ENCODE results near the gene PPP2R2D. TPM values are rescaled to one million over a fixed set of nuclear protein-coding genes. Genes with fewer than 3 reads are reported as not detected.

PPP2R2D gene
- polyA plus RNA-seq, 1 donor (not counting 4 experiments of a cell fraction or from before 2014, with no cell fraction given) = 49.1 TPM

DNA sequence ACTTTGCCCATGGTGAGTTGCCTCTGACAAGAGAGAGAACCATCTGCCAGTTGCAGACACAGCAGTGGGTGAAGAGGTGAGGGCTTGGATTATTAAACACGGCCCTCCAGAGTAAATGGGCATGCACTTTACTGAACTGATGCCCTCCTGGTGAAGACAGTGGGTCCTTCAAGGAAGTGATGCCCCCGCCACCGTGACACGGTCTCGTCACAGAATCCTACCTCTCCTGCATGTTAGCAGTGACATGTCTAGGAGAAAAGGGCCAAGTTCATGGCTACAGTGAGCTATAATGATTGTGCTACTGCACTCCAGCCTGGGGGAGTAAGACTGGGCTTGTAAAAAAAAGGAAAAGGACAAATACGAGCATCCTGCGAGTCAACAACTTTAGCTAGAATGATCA, 78.5 kb downstream of the PPP2R2D start:
- no peak overlapping the region for H3K9ac ChIP-seq (ENCODE audit: control insufficient read depth, extremely low read depth, insufficient read depth, low read length)
- H3K27me3 ChIP-seq (ENCODE audit: control insufficient read depth, extremely low read depth, insufficient read depth, low read length) = no peaks in the 10 kb centered on the region
- H3K36me3 ChIP-seq (ENCODE audit: control insufficient read depth in 2 of 2, extremely low read depth in 1 of 2, insufficient read depth in 2 of 2, low read length in 2 of 2) = peaks cover 0 to 6% of the 10 kb centered on the region in 2 experiments
- peaks cover 52% of the 10 kb centered on the region for H3K79me2 ChIP-seq (ENCODE audit: control insufficient read depth, insufficient read depth, low read length)
- peaks cover 8% of the 10 kb centered on the region for H4K20me1 ChIP-seq (ENCODE audit: control insufficient read depth, extremely low read depth, insufficient read depth, low read length)
- no peaks in the 10 kb centered on the region for H3K9me3 ChIP-seq (ENCODE audit: control insufficient read depth, low read depth, low read length)
- peaks cover 7% of the 10 kb centered on the region for H3K9me1 ChIP-seq (ENCODE audit: control insufficient read depth, extremely low read depth, insufficient read depth, low read length)
- H3K4me2 ChIP-seq (ENCODE audit: control insufficient read depth, extremely low read depth, insufficient read depth, low read depth, low read length) = peak overlapping the region; percentile 98
- TF ChIP-seq EZH2 (IDR thresholded peaks at IDR 0.05; ENCODE audit: low read length) (no peak), CTCF (optimal IDR thresholded peaks at IDR 0.05 in 1 of 3, IDR thresholded peaks at IDR 0.05 in 1 of 3, conservative IDR thresholded peaks at IDR 0.05 in 1 of 3; ENCODE audit: extremely low read depth in 1 of 3, insufficient read depth in 2 of 3, low read length in 3 of 3) (no peak)
- peak overlapping the region in 2 of 3 experiments; percentile 19 to 24 for H3K4me3 ChIP-seq (ENCODE audit: control insufficient read depth in 2 of 3, extremely low read depth in 1 of 3, insufficient read depth in 2 of 3, low read depth in 1 of 3, low read length in 3 of 3)
- H2AFZ ChIP-seq (ENCODE audit: control insufficient read depth, low read length) = no peak overlapping the region
- DNase-seq (ENCODE audit: low read depth, low spot score) (no peak), FAIRE-seq (no peak)
- peaks cover 5% of the 10 kb centered on the region for H3K4me1 ChIP-seq (ENCODE audit: control insufficient read depth, extremely low read depth, insufficient read depth, low read length)
- dilution Hi-C loops (cut with MboI; ENCODE audit: extremely low pct_ligation_motif_present, low sequenced_read_pairs) = no loop called here
- H3K27ac ChIP-seq (ENCODE audit: control insufficient read depth, insufficient read depth, low read length) = no peak overlapping the region

GRCh38 chr10:131979821-131980270, 79.0 kb downstream of the PPP2R2D start:
- no peak overlapping the region for H2AFZ ChIP-seq (ENCODE audit: control insufficient read depth, low read length)

More at GRCh38 chr10:131979821-131980270, 79.0 kb downstream of the PPP2R2D start:
- peaks cover 47% of the 10 kb centered on the region for H3K79me2 ChIP-seq (ENCODE audit: control insufficient read depth, insufficient read depth, low read length)
- DNase-seq (ENCODE audit: low read depth, low spot score) (no peak), FAIRE-seq (no peak)
- H3K9me1 ChIP-seq (ENCODE audit: control insufficient read depth, extremely low read depth, insufficient read depth, low read length) = peaks cover 7% of the 10 kb centered on the region
- TF ChIP-seq EZH2 (IDR thresholded peaks at IDR 0.05; ENCODE audit: low read length) = no peak
- TF ChIP-seq CTCF (optimal IDR thresholded peaks at IDR 0.05 in 1 of 3, IDR thresholded peaks at IDR 0.05 in 1 of 3, conservative IDR thresholded peaks at IDR 0.05 in 1 of 3; ENCODE audit: extremely low read depth in 1 of 3, insufficient read depth in 2 of 3, low read length in 3 of 3) = no peak
- H3K27me3 ChIP-seq (ENCODE audit: control insufficient read depth, extremely low read depth, insufficient read depth, low read length) = no peaks in the 10 kb centered on the region
- peaks cover 0 to 6% of the 10 kb centered on the region in 2 experiments for H3K36me3 ChIP-seq (ENCODE audit: control insufficient read depth in 2 of 2, extremely low read depth in 1 of 2, insufficient read depth in 2 of 2, low read length in 2 of 2)
- peak overlapping the region; percentile 98 for H3K4me2 ChIP-seq (ENCODE audit: control insufficient read depth, extremely low read depth, insufficient read depth, low read depth, low read length)
- H3K27ac ChIP-seq (ENCODE audit: control insufficient read depth, insufficient read depth, low read length) = no peak overlapping the region
- H3K4me3 ChIP-seq (ENCODE audit: control insufficient read depth in 2 of 3, extremely low read depth in 1 of 3, insufficient read depth in 2 of 3, low read depth in 1 of 3, low read length in 3 of 3) = peak overlapping the region; percentile 19 to 39 (median 24)
- peak overlapping the region; percentile 3 for H3K9ac ChIP-seq (ENCODE audit: control insufficient read depth, extremely low read depth, insufficient read depth, low read length)
- peaks cover 5% of the 10 kb centered on the region for H3K4me1 ChIP-seq (ENCODE audit: control insufficient read depth, extremely low read depth, insufficient read depth, low read length)
- dilution Hi-C loops (cut with MboI; ENCODE audit: extremely low pct_ligation_motif_present, low sequenced_read_pairs) = no loop called here
- no peaks in the 10 kb centered on the region for H3K9me3 ChIP-seq (ENCODE audit: control insufficient read depth, low read depth, low read length)
- H4K20me1 ChIP-seq (ENCODE audit: control insufficient read depth, extremely low read depth, insufficient read depth, low read length) = peaks cover 8% of the 10 kb centered on the region

All from keratinocyte (primary cell).